Forelimb muscle (tissue), 1 donor: Measurements from ENCODE around the gene B9D1. TPM values are rescaled to one million over a fixed set of nuclear protein-coding genes. Genes with fewer than 3 reads are reported as not detected.

Experiments
- DNase-seq: peaks from one replicate; pipeline ENCODE4 v3.0.0-alpha.2; 2013; ENCODE audit warnings: low read depth
- polyA plus RNA-seq: library from polyadenylated mRNA; unstranded; fragments of 120-200 nt; gene quantifications from one replicate; pipeline ENCODE4 v1.2.1, GENCODE V29; 2013; ENCODE audit not compliant: insufficient read length

Gene B9D1
- polyA plus RNA-seq, 1 donor = 6.3 TPM

GRCh38 chr17:19376811-19377210 lies 14.3 kb upstream of the B9D1 start:
- no peak for DNase-seq

GRCh38 chr17:19375732-19376131 lies 13.2 kb upstream of the B9D1 start:
- DNase-seq = no peak

- DNase-seq = no peak
Measured at GRCh38 chr17:19374136-19374535, 11.6 kb upstream of the B9D1 start.

- no peak for DNase-seq
Measured at GRCh38 chr17:19372866-19373504, 10.5 kb upstream of the B9D1 start.

- DNase-seq = no peak
Measured at GRCh38 chr17:19372439-19372838, 9.9 kb upstream of the B9D1 start.

GRCh38 chr17:19372011-19372370 lies 9.5 kb upstream of the B9D1 start:
- DNase-seq = no peak

- no peak for DNase-seq
Measured at GRCh38 chr17:19371259-19372010, 8.9 kb upstream of the B9D1 start.

GRCh38 chr17:19370493-19370960 lies 8.0 kb upstream of the B9D1 start:
- no peak for DNase-seq

GRCh38 chr17:19369846-19370492 lies 7.4 kb upstream of the B9D1 start:
- no peak for DNase-seq

- no peak for DNase-seq
Measured at GRCh38 chr17:19369107-19369778, 6.7 kb upstream of the B9D1 start.

- no peak for DNase-seq
Measured at GRCh38 chr17:19368229-19368628, 5.7 kb upstream of the B9D1 start.

- DNase-seq = no peak
Measured at GRCh38 chr17:19366637-19366972, 4.1 kb upstream of the B9D1 start.

- no peak for DNase-seq
Measured at GRCh38 chr17:19365833-19366636, 3.5 kb upstream of the B9D1 start.

GRCh38 chr17:19365499-19365817 lies 2.9 kb upstream of the B9D1 start:
- no peak for DNase-seq

GRCh38 chr17:19364699-19365498 lies 2.4 kb upstream of the B9D1 start:
- DNase-seq = no peak

GRCh38 chr17:19363460-19364035 lies 1.0 kb upstream of the B9D1 start:
- DNase-seq = no peak

GRCh38 chr17:19363114-19363438 lies 553 bp upstream of the B9D1 start:
- DNase-seq = no peak

- no peak for DNase-seq
Measured at GRCh38 chr17:19361944-19362276, 613 bp downstream of the B9D1 start.

GRCh38 chr17:19361326-19361725 lies 1.2 kb downstream of the B9D1 start:
- no peak for DNase-seq

- DNase-seq = no peak
Measured at GRCh38 chr17:19360772-19361171, 1.8 kb downstream of the B9D1 start.

GRCh38 chr17:19359856-19360255 lies 2.7 kb downstream of the B9D1 start:
- DNase-seq = no peak
